Pancreas (tissue), 10 donors: ENCODE results near the gene USP12. TPM values are rescaled to one million over a fixed set of nuclear protein-coding genes. Genes with fewer than 3 reads are reported as not detected.
"Not testable (repeated sequence)": the region's sequence is repeated elsewhere in the genome, so short reads cannot be mapped to it uniquely, and the experiment has no call there.

ENCODE experiments used
- ATAC-seq, 4 donors: fragments of 200-7000 bp; cut with Tn5 transposase; one replicate each; pipeline versions ENCODE4 v1.8.0 to v1.9.1; 2020; ENCODE audit warnings: mild to moderate bottlenecking in 4 of 4, moderate library complexity in 4 of 4
- DNase-seq, 6 donors: peaks; one replicate each; pipeline ENCODE4 v3.0.0-alpha.2; 2020
- FAIRE-seq: peaks from 2 replicates; lab custom pipeline; 2012; peaks lifted over from hg19 to GRCh38; lab: Jason Lieb, UNC
- H3K27ac ChIP-seq, 4 donors: fragments of 200-600 bp; sonication (generic); 1 replicate in 3 of 4; 2 replicates in 1 of 4; pipeline versions ENCODE4 v1.5.0 to v1.8.0; 2020
- H3K27me3 ChIP-seq, 4 donors: fragments of 200-600 bp; one replicate each; pipeline ENCODE4 v1.8.0; 2021
- H3K36me3 ChIP-seq, 3 donors: fragments of 200-600 bp; sonication (generic) in 1 of 3; one replicate each; pipeline versions ENCODE4 v1.5.0 to v1.8.0; 2020 to 2021
- H3K4me1 ChIP-seq, 3 donors: fragments of 200-600 bp; one replicate each; pipeline ENCODE4 v1.8.0; 2021
- H3K4me3 ChIP-seq, 4 donors: fragments of 200-600 bp; sonication (generic) in 2 of 4; one replicate each; pipeline versions ENCODE4 v1.5.0 to v1.8.0; 2020 to 2021
- H3K9me3 ChIP-seq, 4 donors: fragments of 200-600 bp; one replicate each; pipeline ENCODE4 v1.8.0; 2021
- CTCF ChIP-seq, 4 donors: fragments of 200-600 bp; sonication (generic) in 3 of 4; IDR thresholded peaks; one replicate each; pipeline versions ENCODE4 v1.5.0 to v1.8.0; 2021; ENCODE audit warnings: antibody characterized with exemption in 4 of 4
- WGBS, 2 donors: extraction: QIAGEN DNeasy Blood & Tissue Kit; methylation state at CpG; one replicate each; pipeline ENCODE4 v1.1.7; 2013; 5-methylcytosine and 5-hydroxymethylcytosine counted together
- intact Hi-C, 3 donors: fragments of 100-400 bp; cut with DNase I; formaldehyde crosslinking; loops; one replicate each; pipeline versions ENCODE4 v1.11.1 to v1.14.2; 2022
- polyA plus RNA-seq, 2 donors: library from polyadenylated mRNA; stranded (reverse); fragments of 200-250 nt; gene quantifications; one replicate each; pipeline ENCODE4 v1.2.3, GENCODE V29; 2013
- total RNA-seq, 6 donors: library from RNA; stranded (reverse); fragmentation: NEBNext Ultra II Directional in 4 of 6; extraction: Animal tissue kit (Norgen Biotek cat#: 25700) in 4 of 6; gene quantifications; one replicate each; pipeline versions ENCODE4 v1.2.1 to v1.2.4, GENCODE V29; 2021 to 2023
- donor health status: healthy with polysubstance abuse.
- donor health status: DM: no; HTN: no; CAD: no; lungs with moderate emphysema.
- donor health status: DM: no; HTN: no; CAD: no.
- donor health status: control.
- donor health status: control.
- donor health status: Bipolar disorder and iron deficiency.
- donor health status: DM: yes; HTN: yes; CAD: no.
- donor health status: DM: no; HTN: no; CAD: no.
- donor health status: DM: no; HTN: no; CAD: no.
- donor health status: DM: yes; HTN: yes; CAD: no.

USP12 gene
- total and polyA plus RNA-seq, 8 donors = 3.9 to 18.9 (median 9.4) TPM

GRCh38 chr13:27080018-27080948 is 91.3 kb downstream of the USP12 start:
- WGBS, 2 donors = 98% methylated on average over 6 of the region's 6 CpGs
- no peaks in the 10 kb centered on the region for H3K27me3 ChIP-seq
- H3K9me3 ChIP-seq = no peaks in the 10 kb centered on the region
- FAIRE-seq (no peak), ATAC-seq (no peak), DNase-seq (no peak)
- intact Hi-C loops = no loop called here
- H3K4me3 ChIP-seq = no peak overlapping the region
- TF ChIP-seq CTCF (IDR thresholded peaks at IDR 0.05) = no peak
- no peaks in the 10 kb centered on the region for H3K36me3 ChIP-seq
- H3K4me1 ChIP-seq = no peaks in the 10 kb centered on the region
- H3K27ac ChIP-seq = no peak overlapping the region

- ATAC-seq = no peak
- no peak overlapping the region for H3K4me3 ChIP-seq
- no peak for TF ChIP-seq CTCF (IDR thresholded peaks at IDR 0.05)
- no peak overlapping the region for H3K27ac ChIP-seq
- WGBS, 2 donors = 86 to 91% methylated on average over 3 of the region's 3 CpGs
- FAIRE-seq = no peak
- no peaks in the 10 kb centered on the region for H3K27me3 ChIP-seq
- intact Hi-C loops = no loop called here
- H3K9me3 ChIP-seq = no peaks in the 10 kb centered on the region
- DNase-seq = no peak
- H3K4me1 ChIP-seq = no peaks in the 10 kb centered on the region
- peaks cover 0 to under 1% (median 0%) of the 10 kb centered on the region in 3 donors for H3K36me3 ChIP-seq
These were observed 92.1 kb downstream of the USP12 start for GRCh38 chr13:27079421-27079958.

GRCh38 chr13:27077451-27077850 is 94.2 kb downstream of the USP12 start:
- no peak for DNase-seq
- no peak overlapping the region for H3K4me3 ChIP-seq
- intact Hi-C loops = no loop called here
- H3K4me1 ChIP-seq = no peaks in the 10 kb centered on the region
- no peaks in the 10 kb centered on the region for H3K27me3 ChIP-seq
- no peak for FAIRE-seq
- WGBS, 2 donors = 87 to 91% methylated on average over 1 of the region's 1 CpG
- no peak for ATAC-seq
- H3K36me3 ChIP-seq = peaks cover 0 to 4% (median 0%) of the 10 kb centered on the region in 3 donors
- H3K9me3 ChIP-seq = no peaks in the 10 kb centered on the region
- H3K27ac ChIP-seq = no peak overlapping the region
- TF ChIP-seq CTCF (IDR thresholded peaks at IDR 0.05) = no peak

- Histone ChIP-seq H3K27ac (no peak overlapping the region), H3K9me3 (no peaks in the 10 kb centered on the region), H3K36me3 (peaks cover 0 to 4% (median 0%) of the 10 kb centered on the region in 3 donors), H3K4me1 (no peaks in the 10 kb centered on the region), H3K27me3 (no peaks in the 10 kb centered on the region), H3K4me3 (no peak overlapping the region)
- ATAC-seq (no peak), DNase-seq (no peak), FAIRE-seq (no peak)
- TF ChIP-seq CTCF (IDR thresholded peaks at IDR 0.05) = no peak
- intact Hi-C loops = no loop called here
These were observed 95.2 kb downstream of the USP12 start for GRCh38 chr13:27076421-27076820.

DNA sequence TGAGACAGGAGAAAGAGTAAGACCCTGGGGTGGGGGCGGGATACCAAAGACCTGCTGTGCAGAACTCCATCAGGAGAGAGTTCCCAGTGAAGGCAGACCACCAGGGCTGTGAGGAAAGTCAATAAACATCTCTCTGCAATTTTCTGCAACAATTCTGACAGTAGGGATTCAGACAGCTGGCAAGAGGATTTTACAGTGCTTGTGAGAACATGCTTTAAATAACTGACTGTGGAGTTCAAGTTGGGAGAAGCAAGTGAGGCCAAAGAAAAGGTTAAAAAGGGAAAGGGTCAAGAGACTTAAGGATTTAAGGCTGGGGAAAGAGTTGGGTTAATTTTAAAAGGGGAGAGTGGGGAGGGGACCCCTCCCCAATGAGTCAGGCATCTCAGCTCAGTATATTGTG is 98.4 kb downstream of the USP12 start:
- Histone ChIP-seq H3K4me3 (no peak overlapping the region), H3K9me3 (no peaks in the 10 kb centered on the region), H3K27me3 (no peaks in the 10 kb centered on the region), H3K27ac (no peak overlapping the region), H3K4me1 (peaks cover 0 to under 1% (median 0%) of the 10 kb centered on the region in 3 donors), H3K36me3 (peaks cover 0 to 4% (median 0%) of the 10 kb centered on the region in 3 donors)
- intact Hi-C loops = no loop called here
- DNase-seq (no peak), FAIRE-seq (no peak), ATAC-seq (no peak)
- TF ChIP-seq CTCF (IDR thresholded peaks at IDR 0.05) = no peak
- 92 to 95% methylated on average over 1 of the region's 1 CpG for WGBS, 2 donors

GRCh38 chr13:27066123-27066522 is 105.5 kb downstream of the USP12 start:
- WGBS, 2 donors = 98 to 100% methylated on average over 1 of the region's 1 CpG
- ATAC-seq, FAIRE-seq, H3K27me3 ChIP-seq, H3K9me3 ChIP-seq, H3K27ac ChIP-seq, intact Hi-C loops, H3K4me3 ChIP-seq, H3K4me1 ChIP-seq, H3K36me3 ChIP-seq, DNase-seq: not testable (repeated sequence)
